ENCODE data around the gene EHD2.
A peak's percentile ranks its signal among the peaks of the same experiment; 100 is the strongest.
"Not testable (repeated sequence)": the region's sequence is repeated elsewhere in the genome, so short reads cannot be mapped to it uniquely, and the experiment has no call there.

Gene EHD2

GRCh38 chr19:47752440-47753211 is 39.4 kb downstream of the EHD2 start:
- no peak for DNase-seq

GRCh38 chr19:47754206-47755064 is 41.2 kb downstream of the EHD2 start:
- no peak for DNase-seq

GRCh38 chr19:47755065-47755761 is 42.0 kb downstream of the EHD2 start:
- DNase-seq = no peak

- DNase-seq = no peak
Observed at GRCh38 chr19:47755762-47756626, 42.8 kb downstream of the EHD2 start.

- no peak for DNase-seq
Observed at GRCh38 chr19:47756627-47756929, 43.4 kb downstream of the EHD2 start.

GRCh38 chr19:47756953-47757608 is 43.9 kb downstream of the EHD2 start:
- DNase-seq = no peak

GRCh38 chr19:47757617-47758442 is 44.6 kb downstream of the EHD2 start:
- DNase-seq = no peak

GRCh38 chr19:47758443-47758804 is 45.2 kb downstream of the EHD2 start:
- no peak for DNase-seq

GRCh38 chr19:47760632-47760999 is 47.4 kb downstream of the EHD2 start:
- no peak for DNase-seq

- DNase-seq = no peak
Observed at GRCh38 chr19:47761566-47761965, 48.3 kb downstream of the EHD2 start.

- DNase-seq = no peak
Observed at GRCh38 chr19:47762151-47762550, 48.9 kb downstream of the EHD2 start.

GRCh38 chr19:47762615-47763308 is 49.5 kb downstream of the EHD2 start:
- no peak for DNase-seq

- not testable (repeated sequence) for DNase-seq
Observed at GRCh38 chr19:47764705-47765104, 51.5 kb downstream of the EHD2 start.

- DNase-seq = peak; percentile 69
Observed at GRCh38 chr19:47765523-47766358, 52.5 kb downstream of the EHD2 start.

- DNase-seq = no peak
Observed at GRCh38 chr19:47766359-47766620, 53.1 kb downstream of the EHD2 start.

GRCh38 chr19:47766670-47767069 is 53.4 kb downstream of the EHD2 start:
- DNase-seq = no peak

- no peak for DNase-seq
Observed at GRCh38 chr19:47767349-47767748, 54.1 kb downstream of the EHD2 start.

- no peak for DNase-seq
Observed at GRCh38 chr19:47768604-47769003, 55.4 kb downstream of the EHD2 start.

GRCh38 chr19:47769534-47769933 is 56.3 kb downstream of the EHD2 start:
- no peak for DNase-seq

- not testable (repeated sequence) for DNase-seq
Observed at GRCh38 chr19:47771291-47771690, 58.1 kb downstream of the EHD2 start.
